ENCODE measurements around the gene BARD1. TPM values are rescaled to one million over a fixed set of nuclear protein-coding genes. Genes with fewer than 3 reads are reported as not detected.
A peak's percentile ranks its signal among the peaks of the same experiment; 100 is the strongest.

Gene BARD1
- total and polyA plus RNA-seq, 2 of the 8 experiments (the other 6 are each of a cell fraction or from before 2014, with no cell fraction given) = 11.1 to 29.8 TPM

DNA sequence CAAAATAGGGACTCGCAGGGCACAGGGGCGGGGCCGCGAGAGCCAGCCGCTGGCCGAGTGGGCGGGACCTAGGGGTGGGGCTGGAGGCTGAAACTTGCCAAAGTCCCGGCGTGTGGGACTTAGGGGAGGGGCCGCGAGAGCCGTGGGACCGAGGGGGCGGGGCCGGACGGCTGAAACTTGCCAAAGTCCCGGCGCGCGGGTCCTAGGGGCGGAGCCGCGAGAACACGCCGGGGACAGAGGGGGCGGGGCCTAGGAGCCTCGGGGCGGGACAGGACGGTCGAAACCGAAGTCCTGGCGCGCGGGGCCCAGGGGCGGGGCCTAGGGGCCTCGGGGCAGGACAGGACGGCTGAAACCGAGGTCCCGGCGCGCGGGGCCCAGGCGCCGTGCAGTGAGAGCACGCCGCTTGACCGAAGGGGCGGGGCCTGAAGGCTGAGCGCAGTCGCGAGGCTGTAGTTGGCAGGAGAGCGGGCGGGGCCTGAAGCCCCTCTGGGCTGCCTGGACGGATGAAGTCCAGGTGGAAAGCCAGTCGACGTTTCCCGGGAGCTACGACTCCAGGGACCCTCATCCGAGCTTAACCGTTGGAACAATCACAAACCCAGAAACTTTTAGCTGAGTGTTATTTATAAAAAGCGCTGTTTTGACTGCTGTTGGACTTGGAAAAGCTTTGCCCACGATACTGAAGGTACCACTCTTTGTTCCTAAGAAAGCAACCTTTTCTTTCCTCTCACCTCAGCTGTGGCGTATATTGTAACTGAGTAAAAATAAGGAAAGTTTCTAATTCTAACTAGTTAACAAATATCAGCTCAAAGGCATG lies 475 bp upstream of the BARD1 start (continued):
- TF ChIP-seq TEAD4 (IDR thresholded peaks at IDR 0.05; ENCODE audit: low read depth, low read length) = no peak
- no peak for TF ChIP-seq BRCA1 (IDR thresholded peaks at IDR 0.05; ENCODE audit: low read depth, low read length)
- TF ChIP-seq CEBPB (IDR thresholded peaks at IDR 0.05; ENCODE audit: low read depth, low read length) = no peak
- TF ChIP-seq, protein P1, sequence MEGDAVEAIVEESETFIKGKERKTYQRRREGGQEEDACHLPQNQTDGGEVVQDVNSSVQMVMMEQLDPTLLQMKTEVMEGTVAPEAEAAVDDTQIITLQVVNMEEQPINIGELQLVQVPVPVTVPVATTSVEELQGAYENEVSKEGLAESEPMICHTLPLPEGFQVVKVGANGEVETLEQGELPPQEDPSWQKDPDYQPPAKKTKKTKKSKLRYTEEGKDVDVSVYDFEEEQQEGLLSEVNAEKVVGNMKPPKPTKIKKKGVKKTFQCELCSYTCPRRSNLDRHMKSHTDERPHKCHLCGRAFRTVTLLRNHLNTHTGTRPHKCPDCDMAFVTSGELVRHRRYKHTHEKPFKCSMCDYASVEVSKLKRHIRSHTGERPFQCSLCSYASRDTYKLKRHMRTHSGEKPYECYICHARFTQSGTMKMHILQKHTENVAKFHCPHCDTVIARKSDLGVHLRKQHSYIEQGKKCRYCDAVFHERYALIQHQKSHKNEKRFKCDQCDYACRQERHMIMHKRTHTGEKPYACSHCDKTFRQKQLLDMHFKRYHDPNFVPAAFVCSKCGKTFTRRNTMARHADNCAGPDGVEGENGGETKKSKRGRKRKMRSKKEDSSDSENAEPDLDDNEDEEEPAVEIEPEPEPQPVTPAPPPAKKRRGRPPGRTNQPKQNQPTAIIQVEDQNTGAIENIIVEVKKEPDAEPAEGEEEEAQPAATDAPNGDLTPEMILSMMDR (IDR thresholded peaks at IDR 0.05; ENCODE audit: control extremely low read depth in 1 of 3, insufficient read depth in 1 of 3, low read depth in 1 of 3, low read length in 3 of 3) = peak in 1 of 3 experiments; percentile 3; a peak in 1 of 4 replicates
- TF ChIP-seq SIX5 (IDR thresholded peaks at IDR 0.05; ENCODE audit: low read depth, low read length) = no peak
- no peak for TF ChIP-seq SIRT6 (IDR thresholded peaks at IDR 0.05; ENCODE audit: low read length)
- no peak for TF ChIP-seq GTF2F1 (IDR thresholded peaks at IDR 0.05; ENCODE audit: borderline replicate concordance, low read depth, low read length)
- TF ChIP-seq, protein P2, sequence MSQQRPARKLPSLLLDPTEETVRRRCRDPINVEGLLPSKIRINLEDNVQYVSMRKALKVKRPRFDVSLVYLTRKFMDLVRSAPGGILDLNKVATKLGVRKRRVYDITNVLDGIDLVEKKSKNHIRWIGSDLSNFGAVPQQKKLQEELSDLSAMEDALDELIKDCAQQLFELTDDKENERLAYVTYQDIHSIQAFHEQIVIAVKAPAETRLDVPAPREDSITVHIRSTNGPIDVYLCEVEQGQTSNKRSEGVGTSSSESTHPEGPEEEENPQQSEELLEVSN (IDR thresholded peaks at IDR 0.05) = peak; percentile 83
